IPS-NIHi7 (cell line): ENCODE results near the gene ROR1.

Experiments used
- DNase-seq: peaks from one replicate; pipeline ENCODE4 v3.0.0; 2012; ENCODE audit warnings: mixed read lengths; ENCODE audit errors: extremely low spot score

ROR1 gene

GRCh38 chr1:64055310-64055709 lies 281.5 kb downstream of the ROR1 start:
- DNase-seq: no peak

GRCh38 chr1:64059556-64059955 lies 285.7 kb downstream of the ROR1 start:
- DNase-seq: no peak

DNA sequence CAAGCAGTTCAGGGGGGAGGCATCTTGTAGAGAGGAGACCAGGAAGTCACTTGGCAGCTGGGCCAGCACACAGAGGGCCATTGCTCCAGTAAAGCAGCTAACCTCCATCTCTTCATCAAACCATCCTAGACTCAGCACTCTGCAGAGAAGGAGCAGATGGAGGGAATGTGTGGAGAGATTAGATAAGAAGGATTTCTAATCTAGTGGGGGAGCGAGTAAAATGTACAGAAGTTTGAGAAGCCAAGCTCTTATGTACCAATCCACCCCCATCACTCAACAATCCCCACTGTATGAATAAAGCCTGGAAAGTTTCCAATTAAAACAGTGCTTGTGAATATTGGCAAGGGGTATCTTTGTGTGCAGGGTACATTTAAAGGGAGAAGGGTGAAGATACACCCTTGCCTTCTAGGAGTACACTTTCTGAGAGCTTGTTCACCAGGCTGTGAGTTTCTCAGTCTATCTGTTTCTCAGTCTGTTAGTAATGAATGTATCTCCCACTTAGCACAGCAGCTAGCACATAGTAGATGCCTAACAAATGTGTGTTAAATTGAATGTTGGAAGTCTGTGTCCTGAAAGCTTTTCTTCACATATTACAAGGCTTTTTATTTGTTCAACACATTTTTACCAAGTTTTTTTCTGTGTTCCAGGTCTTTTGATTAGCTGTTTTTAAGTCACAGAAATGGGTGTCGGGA lies 286.9 kb downstream of the ROR1 start:
- no peak for DNase-seq

DNA sequence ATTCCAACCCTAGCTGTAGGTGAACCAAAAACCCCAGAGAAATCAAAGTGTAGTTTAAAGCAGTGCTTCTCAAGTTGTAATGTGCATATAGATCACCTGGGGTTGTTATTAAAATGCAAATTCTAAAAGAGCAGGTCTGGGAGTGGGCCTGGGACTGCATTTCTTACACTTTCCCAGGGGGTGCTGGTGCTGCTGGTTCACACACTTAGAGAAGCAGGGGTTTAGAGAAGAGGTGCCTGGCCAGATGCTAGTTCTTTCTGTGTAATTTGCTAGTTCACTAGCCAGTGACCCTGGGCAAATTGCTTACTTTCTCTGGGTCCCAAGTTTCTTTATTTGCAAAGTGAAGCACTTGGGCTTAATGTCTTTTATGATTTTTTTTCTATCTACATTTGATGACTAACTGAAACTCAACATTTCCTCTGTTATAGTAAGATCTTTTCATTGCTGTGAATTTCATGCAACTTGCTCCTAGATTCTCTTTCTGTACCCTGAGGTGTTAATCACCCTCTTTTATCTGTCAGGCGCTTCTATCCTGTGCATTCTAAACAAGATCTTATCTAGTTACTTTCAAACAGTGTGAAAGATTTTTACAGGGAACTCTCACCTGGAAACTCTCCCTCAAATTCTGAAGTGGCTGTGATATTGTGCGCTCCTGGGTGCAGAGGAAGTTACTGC lies 287.8 kb downstream of the ROR1 start:
- peak; percentile 32 for DNase-seq

DNA sequence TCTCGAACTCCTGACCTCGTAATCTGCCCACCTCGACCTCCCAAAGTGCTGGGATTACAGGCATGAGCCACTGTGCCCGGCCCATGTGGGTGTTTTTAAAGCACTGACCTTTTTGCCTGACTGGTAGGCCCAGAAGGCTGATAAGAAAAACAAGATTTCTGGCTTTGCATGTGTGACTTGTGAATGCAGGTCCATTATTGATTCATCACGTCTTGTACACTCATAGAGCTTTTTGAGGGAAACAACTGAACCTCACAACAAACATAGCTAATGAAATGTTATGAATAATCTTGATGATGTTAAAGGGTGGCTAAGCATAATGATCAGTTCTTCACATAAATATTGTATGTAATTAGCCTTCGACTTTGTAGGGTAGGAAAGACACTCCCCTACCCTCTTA lies 288.7 kb downstream of the ROR1 start:
- DNase-seq: no peak

DNA sequence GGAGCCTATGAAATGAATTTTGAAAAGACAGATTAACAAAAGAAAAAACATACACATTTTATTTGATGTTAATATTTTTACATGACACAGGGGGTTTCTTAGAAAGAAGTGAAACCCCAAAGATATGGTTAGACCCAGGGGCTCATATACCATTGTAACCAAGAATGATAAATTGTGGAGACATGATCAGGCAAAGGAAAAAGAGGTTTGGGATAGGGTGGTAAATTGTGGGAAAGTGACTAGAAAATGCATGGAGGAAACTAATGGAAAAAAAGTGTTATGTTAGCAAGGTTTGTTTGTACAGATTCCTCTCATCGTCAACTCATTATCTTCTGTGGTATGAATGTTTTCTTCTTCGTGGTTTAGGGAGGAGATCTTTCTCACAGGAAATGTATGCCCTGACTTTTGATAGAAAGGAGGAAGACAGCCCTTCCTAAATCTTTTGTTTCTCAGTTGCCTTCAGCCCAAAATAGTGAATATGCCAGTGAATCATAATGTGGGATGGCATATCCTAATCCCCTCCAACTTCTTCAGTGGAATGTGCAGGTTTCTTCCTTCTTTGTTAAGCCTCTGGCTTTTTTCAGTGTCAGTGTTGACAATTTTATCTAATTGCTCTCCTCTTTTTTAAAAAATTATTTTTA lies 289.2 kb downstream of the ROR1 start:
- no peak for DNase-seq

- DNase-seq: no peak
These were observed 291.8 kb downstream of the ROR1 start for GRCh38 chr1:64065571-64065970.

DNA sequence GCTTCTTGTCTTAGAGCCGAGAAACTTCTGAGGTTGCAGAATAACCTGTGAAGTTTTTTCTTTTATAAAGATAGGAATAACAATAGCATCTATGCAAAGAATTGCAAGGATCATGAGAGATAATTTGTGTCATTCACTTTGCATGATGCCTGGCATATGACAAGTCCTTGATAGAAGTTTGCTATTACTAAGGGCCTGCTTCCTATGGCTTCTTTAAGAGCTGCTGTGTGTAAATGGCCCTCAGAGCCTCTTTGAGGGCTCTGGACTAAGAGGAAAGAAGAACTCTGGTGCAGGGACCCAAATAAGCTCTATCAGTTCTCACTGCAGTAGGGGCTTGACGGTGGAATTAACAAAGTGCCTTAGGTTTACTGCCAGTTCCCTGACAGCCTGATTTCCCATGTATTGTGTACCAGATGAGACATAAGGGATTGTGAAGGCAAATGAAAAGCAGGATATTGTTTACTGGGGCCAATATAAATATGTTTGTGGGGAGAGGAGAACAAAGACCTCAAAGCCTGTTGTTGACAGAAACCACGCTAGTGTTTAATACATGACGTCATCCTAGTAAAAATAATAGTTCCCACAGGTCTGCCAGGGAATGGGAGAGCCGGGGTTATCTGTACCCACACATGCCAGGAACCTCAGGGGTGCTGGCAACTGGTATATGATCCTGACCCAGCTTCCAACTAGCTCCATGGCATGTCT lies 298.4 kb downstream of the ROR1 start:
- DNase-seq: no peak

DNA sequence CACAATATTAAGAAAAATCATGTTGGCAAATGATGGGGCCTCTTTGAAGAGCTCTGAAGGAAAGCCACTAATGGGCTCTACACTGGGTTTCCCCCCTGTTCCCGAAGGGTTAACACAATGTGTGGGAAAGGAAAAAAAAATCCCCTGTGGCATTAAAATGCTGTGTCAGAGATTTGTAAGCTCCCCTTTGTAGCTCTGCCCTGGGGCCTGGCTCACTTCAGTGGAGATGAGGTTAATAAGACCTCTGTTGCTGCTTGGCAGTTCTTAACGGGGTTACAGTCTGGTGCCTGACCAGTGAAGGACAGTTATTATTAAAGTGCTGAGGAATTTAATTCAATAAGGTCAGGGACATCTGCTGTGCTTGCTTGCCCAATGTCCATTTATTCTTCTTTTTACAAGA lies 299.9 kb downstream of the ROR1 start:
- DNase-seq: no peak

GRCh38 chr1:64074767-64075166 lies 300.9 kb downstream of the ROR1 start:
- no peak for DNase-seq

DNA sequence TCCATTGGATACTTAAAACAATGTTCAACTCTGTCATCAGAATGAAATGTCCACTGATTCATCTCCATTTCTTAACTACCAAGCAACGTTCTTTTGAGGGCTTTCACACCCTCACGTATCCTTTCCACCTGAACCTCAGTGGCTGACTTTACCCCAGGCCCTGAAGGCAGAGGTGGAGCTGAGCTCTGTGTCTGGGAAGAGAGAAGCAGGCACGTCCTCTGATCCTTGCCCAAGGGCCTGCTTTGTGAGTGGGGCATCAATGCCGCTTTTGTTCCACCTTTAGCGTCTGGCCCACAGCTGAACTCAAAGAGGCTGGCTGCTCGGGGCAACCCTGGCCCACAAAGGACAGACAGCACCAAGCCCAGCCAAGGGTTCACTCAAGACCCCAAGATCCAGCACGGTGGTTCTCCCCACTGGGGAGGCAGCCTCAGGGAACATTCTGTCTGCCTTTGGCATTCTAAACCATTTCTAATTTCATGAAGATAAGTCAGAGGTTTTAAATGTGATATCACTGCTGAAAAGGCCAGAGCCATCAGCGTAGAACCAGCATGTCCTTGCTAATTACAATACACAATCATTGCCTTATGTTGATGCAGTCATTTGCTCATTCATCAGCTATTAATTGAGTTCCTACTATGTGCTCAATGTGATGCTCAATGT lies 303.6 kb downstream of the ROR1 start:
- DNase-seq: no peak

- no peak for DNase-seq
These were observed 307.2 kb downstream of the ROR1 start for GRCh38 chr1:64080941-64081562.

GRCh38 chr1:64082459-64082858 lies 308.6 kb downstream of the ROR1 start:
- DNase-seq: no peak

- no peak for DNase-seq
These were observed 310.6 kb downstream of the ROR1 start for GRCh38 chr1:64084451-64084850.

- DNase-seq: no peak
These were observed 314.0 kb downstream of the ROR1 start for GRCh38 chr1:64087768-64088167.

DNA sequence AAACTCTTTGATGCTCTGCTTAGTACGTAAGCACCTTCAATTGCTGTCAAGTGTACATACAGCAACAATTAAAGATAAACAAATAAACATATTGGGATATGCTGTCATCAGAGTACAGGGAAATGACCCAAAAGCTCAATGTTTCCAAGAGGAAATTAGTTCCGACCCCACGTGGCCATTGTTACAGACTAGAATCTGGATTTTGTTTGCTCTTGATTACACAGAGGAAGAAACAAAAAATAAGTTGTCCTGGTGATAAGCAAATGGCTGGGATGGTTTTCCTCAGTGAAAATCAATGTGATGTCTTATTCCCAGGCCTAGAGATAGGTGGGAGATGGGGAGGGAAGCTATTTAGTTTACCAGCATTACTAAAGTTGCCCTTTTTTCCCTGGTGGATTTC lies 316.6 kb downstream of the ROR1 start:
- no peak for DNase-seq

DNA sequence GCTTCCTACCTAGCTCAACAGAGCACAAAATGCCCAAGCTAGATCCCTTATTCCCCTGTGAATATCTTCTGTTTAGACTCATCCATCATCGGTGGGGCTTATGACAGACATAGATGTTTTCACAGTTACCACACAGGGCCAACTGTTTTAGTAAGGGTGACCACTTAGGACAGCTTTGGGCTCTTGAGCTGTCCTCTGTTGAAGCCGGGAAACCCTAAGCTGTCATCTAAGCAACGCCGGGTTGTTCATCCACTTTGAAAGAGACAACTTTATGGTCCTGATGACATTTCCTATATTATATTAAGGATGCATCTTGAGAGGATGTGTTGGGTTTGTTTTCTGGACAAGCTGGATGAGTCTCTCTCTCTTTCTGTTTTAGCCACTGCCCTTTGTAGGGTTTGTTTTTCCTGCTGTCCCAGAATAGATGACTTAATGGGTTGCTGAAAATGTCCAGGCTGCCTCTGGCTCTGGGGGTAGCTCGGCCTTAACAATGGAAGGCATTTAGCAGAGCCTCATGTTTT lies 319.1 kb downstream of the ROR1 start:
- DNase-seq: no peak

GRCh38 chr1:64093941-64094340 lies 320.1 kb downstream of the ROR1 start:
- no peak for DNase-seq

GRCh38 chr1:64095832-64096231 lies 322.0 kb downstream of the ROR1 start:
- DNase-seq: no peak

DNA sequence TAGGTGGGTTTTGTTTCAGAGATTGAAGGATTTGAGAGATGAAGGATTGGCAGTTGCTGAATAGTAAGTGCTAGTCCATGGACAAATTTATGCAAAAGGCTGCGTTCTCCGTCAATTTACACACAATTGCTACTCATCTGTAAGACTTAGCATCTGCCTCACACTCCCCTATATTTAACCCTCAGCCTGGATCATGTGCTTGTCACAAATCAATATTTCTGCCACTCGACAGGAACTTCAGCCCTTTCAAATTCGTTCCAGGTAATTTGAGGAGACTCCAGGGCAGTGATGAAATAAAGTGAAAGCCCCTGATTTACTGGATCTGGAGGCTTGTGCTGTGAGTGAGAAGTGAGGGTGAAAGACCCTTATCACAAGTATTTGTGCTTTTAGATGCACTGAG lies 324.0 kb downstream of the ROR1 start:
- no peak for DNase-seq

- no peak for DNase-seq
These were observed 324.6 kb downstream of the ROR1 start for GRCh38 chr1:64098436-64098835.
